H1 (cell line): ENCODE measurements around the gene EGFR. TPM values are rescaled to one million over a fixed set of nuclear protein-coding genes. Genes with fewer than 3 reads are reported as not detected.

Source experiments
- CTCF ChIA-PET: fragments of 300-600 bp; sonication (Branson Sonifier 250); formaldehyde crosslinking; loops from one replicate; lab custom pipeline; 2021; ENCODE audit not compliant: partially characterized antibody; lab: Charles Lee
- POLR2A ChIA-PET: fragments of 300-600 bp; sonication (Branson Sonifier 250); formaldehyde crosslinking; loops from one replicate; lab custom pipeline; 2021; ENCODE audit warnings: inconsistent platforms; ENCODE audit not compliant: partially characterized antibody; lab: Charles Lee
- DNase-seq, 2 experiments: peaks; one replicate each; pipeline versions ENCODE4 v3.0.0 to v3.0.0-alpha.2; 2010 to 2022; ENCODE audit warnings: low spot score in 2 of 2, low read depth in 1 of 2, mixed read lengths in 1 of 2
- FAIRE-seq: peaks from 2 replicates; lab custom pipeline; 2011; peaks lifted over from hg19 to GRCh38; lab: Jason Lieb, UNC
- H2AFZ ChIP-seq: 2 replicates; pipeline ENCODE4 v1.8.1; 2012; ENCODE audit warnings: low read length, inconsistent platforms
- H2AK5ac ChIP-seq: 2 replicates; pipeline ENCODE4 v1.6.1; 2013; ENCODE audit warnings: low read depth, low read length
- H2BK120ac ChIP-seq: replicated peaks from 2 replicates; pipeline ENCODE3; 2013; ENCODE audit warnings: low read depth, low read length, inconsistent platforms
- H2BK12ac ChIP-seq: 2 replicates; pipeline ENCODE4 v1.6.1; 2013; ENCODE audit warnings: low read depth, low read length
- H2BK15ac ChIP-seq: 2 replicates; pipeline ENCODE4 v1.6.1; 2013; ENCODE audit warnings: low read length
- H2BK20ac ChIP-seq: 2 replicates; pipeline ENCODE4 v1.6.1; 2013; ENCODE audit warnings: low read length
- H2BK5ac ChIP-seq: 2 replicates; pipeline ENCODE4 v1.6.1; 2013; ENCODE audit warnings: low read depth, low read length
- H3K14ac ChIP-seq: 2 replicates; pipeline ENCODE4 v1.6.1; 2013; ENCODE audit warnings: inconsistent platforms; ENCODE audit not compliant: insufficient read length
- H3K18ac ChIP-seq: 2 replicates; pipeline ENCODE4 v1.6.1; 2013; ENCODE audit warnings: low read length; ENCODE audit errors: extremely low read depth
- H3K23ac ChIP-seq: 2 replicates; pipeline ENCODE4 v1.6.1; 2013; ENCODE audit warnings: inconsistent platforms; ENCODE audit not compliant: insufficient read length
- H3K23me2 ChIP-seq: 2 replicates; pipeline ENCODE4 v1.6.1; 2013; ENCODE audit warnings: low read depth, low read length
- H3K27ac ChIP-seq: 2 replicates; pipeline ENCODE4 v1.6.1; 2011; ENCODE audit warnings: low read depth, low read length, inconsistent platforms
- H3K27me3 ChIP-seq, 4 experiments: replicated peaks in 1 of 4; 1 replicate in 1 of 4; 2 replicates in 3 of 4; pipeline versions ENCODE4 v1.6.1 to v1.8.1; 2011 to 2013; ENCODE audit warnings: low read length in 3 of 4, mild to moderate bottlenecking in 3 of 4, inconsistent platforms in 2 of 4, mixed read lengths in 2 of 4, moderate library complexity in 1 of 4; ENCODE audit not compliant: control insufficient read depth in 3 of 4, insufficient read depth in 3 of 4; ENCODE audit errors: extremely low read depth in 1 of 4
- H3K36me3 ChIP-seq, 4 experiments: 2 replicates each; pipeline versions ENCODE4 v1.6.1 to v1.8.1; 2011 to 2013; ENCODE audit warnings: mild to moderate bottlenecking in 4 of 4, low read length in 3 of 4, moderate library complexity in 2 of 4, control low read depth in 1 of 4, inconsistent platforms in 1 of 4; ENCODE audit not compliant: insufficient read depth in 4 of 4, control insufficient read depth in 2 of 4
- H3K4ac ChIP-seq: replicated peaks from 2 replicates; pipeline ENCODE3; 2013; ENCODE audit warnings: low read length, low read depth, mixed read lengths, inconsistent platforms; ENCODE audit not compliant: insufficient read length
- H3K4me1 ChIP-seq, 4 experiments: replicated peaks in 1 of 4; 1 replicate in 1 of 4; 2 replicates in 3 of 4; pipeline versions ENCODE4 v1.6.1 to v1.8.1; 2011 to 2013; ENCODE audit warnings: low read length in 3 of 4, inconsistent platforms in 2 of 4, mixed read lengths in 1 of 4; ENCODE audit not compliant: insufficient read depth in 4 of 4, control insufficient read depth in 3 of 4
- H3K4me2 ChIP-seq, 2 experiments: 2 replicates each; pipeline versions ENCODE4 v1.6.1 to v1.8.1; 2011 to 2013; ENCODE audit warnings: low read depth in 2 of 2, low read length in 2 of 2, control low read depth in 1 of 2, inconsistent platforms in 1 of 2, mild to moderate bottlenecking in 1 of 2; ENCODE audit not compliant: insufficient read depth in 1 of 2
- H3K4me3 ChIP-seq, 4 experiments: fragments of 200-600, 300-600 bp in 1 of 4; sonication (generic), shearing (Covaris generic), sonication (Bioruptor Twin) in 1 of 4; 2 replicates each; pipeline versions ENCODE4 v1.5.1 to v1.8.1; 2011 to 2016; ENCODE audit warnings: low read length in 4 of 4, low read depth in 3 of 4, control low read depth in 2 of 4, inconsistent platforms in 2 of 4, mild to moderate bottlenecking in 2 of 4, mixed read lengths in 1 of 4, moderate library complexity in 1 of 4; ENCODE audit not compliant: insufficient read depth in 2 of 4; ENCODE audit errors: extremely low read depth in 1 of 4
- H3K56ac ChIP-seq: replicated peaks from 2 replicates; pipeline ENCODE3; 2013; ENCODE audit warnings: low read depth, mild to moderate bottlenecking, mixed read lengths, low read length, inconsistent platforms; ENCODE audit not compliant: insufficient read length
- H3K79me1 ChIP-seq: 2 replicates; pipeline ENCODE4 v1.6.1; 2013; ENCODE audit warnings: low read depth, low read length, control low read depth
- H3K79me2 ChIP-seq, 2 experiments: 2 replicates each; pipeline versions ENCODE4 v1.6.1 to v1.8.1; 2012 to 2013; ENCODE audit warnings: low read length in 2 of 2, mild to moderate bottlenecking in 2 of 2, inconsistent platforms in 1 of 2; ENCODE audit not compliant: insufficient read depth in 2 of 2, control insufficient read depth in 1 of 2
- H3K9ac ChIP-seq, 4 experiments: replicated peaks in 1 of 4; 1 replicate in 1 of 4; 2 replicates in 3 of 4; pipeline versions ENCODE4 v1.6.1 to v1.8.1; 2011 to 2013; ENCODE audit warnings: low read depth in 3 of 4, low read length in 3 of 4, control low read depth in 2 of 4, mild to moderate bottlenecking in 2 of 4, moderate library complexity in 2 of 4, inconsistent platforms in 1 of 4; ENCODE audit errors: extremely low read depth in 1 of 4
- H3K9me3 ChIP-seq, 2 experiments: 2 replicates each; pipeline versions ENCODE4 v1.6.1 to v1.8.1; 2012 to 2013; ENCODE audit warnings: mild to moderate bottlenecking in 2 of 2, moderate library complexity in 2 of 2, control low read depth in 1 of 2, inconsistent platforms in 1 of 2, low read depth in 1 of 2, low read length in 1 of 2, mixed read lengths in 1 of 2; ENCODE audit not compliant: insufficient read depth in 2 of 2
- H4K20me1 ChIP-seq, 2 experiments: replicated peaks in 1 of 2; 2 replicates each; pipeline versions ENCODE3 to v1.8.1; 2011 to 2013; ENCODE audit warnings: inconsistent platforms in 2 of 2, low read length in 2 of 2, mild to moderate bottlenecking in 1 of 2; ENCODE audit not compliant: insufficient read depth in 2 of 2, control insufficient read depth in 1 of 2
- H4K5ac ChIP-seq: 2 replicates; pipeline ENCODE4 v1.6.1; 2013; ENCODE audit warnings: low read length, low read depth, mixed read lengths, inconsistent platforms; ENCODE audit not compliant: insufficient read length
- H4K8ac ChIP-seq: 2 replicates; pipeline ENCODE4 v1.8.0; 2013; ENCODE audit warnings: mild to moderate bottlenecking, moderate library complexity, low read length, inconsistent platforms; ENCODE audit not compliant: insufficient read depth; ENCODE audit errors: extremely low read depth
- H4K91ac ChIP-seq: replicated peaks from 2 replicates; pipeline ENCODE3; 2013; ENCODE audit warnings: low read length, mixed read lengths, inconsistent platforms; ENCODE audit not compliant: insufficient read length
- ATF2 ChIP-seq: IDR thresholded peaks from 2 replicates; pipeline ENCODE4 v1.6.1; 2012; ENCODE audit warnings: low read length, inconsistent platforms
- CTCF ChIP-seq, 3 experiments: IDR thresholded peaks; 1 replicate in 2 of 3; 2 replicates in 1 of 3; pipeline versions ENCODE4 v1.5.1 to v1.6.1; 2011; ENCODE audit warnings: low read length in 3 of 3, mild to moderate bottlenecking in 3 of 3, inconsistent platforms in 2 of 3, low read depth in 1 of 3, moderate library complexity in 1 of 3; ENCODE audit not compliant: insufficient read depth in 1 of 3; ENCODE audit errors: control extremely low read depth in 1 of 3
- YY1 ChIP-seq: IDR thresholded peaks from 2 replicates; pipeline ENCODE4 v1.6.1; 2011; ENCODE audit warnings: low read depth, mild to moderate bottlenecking, low read length
- WGBS, 2 experiments: shearing (Covaris generic) in 1 of 2; methylation state at CpG; one replicate each; pipeline versions ENCODE4 v1.1.6 to v1.1.7; 2013 to 2015; ENCODE audit warnings: low lambda C conversion rate in 2 of 2, mixed read lengths in 2 of 2, inconsistent platforms in 1 of 2, low coverage in 1 of 2, missing lambda C conversion rate in 1 of 2; ENCODE audit not compliant: insufficient replicate concordance in 2 of 2, insufficient coverage in 1 of 2, insufficient read length in 1 of 2; ENCODE audit errors: extremely low coverage in 1 of 2, missing lambda C conversion rate in 1 of 2; 5-methylcytosine and 5-hydroxymethylcytosine counted together
- polyA plus RNA-seq, 7 experiments: library from polyadenylated mRNA; depleted of rRNA in 3 of 7; stranded (reverse) in 5 of 7; unstranded in 2 of 7; fragments of >200 nt in 5 of 7; fragments of 200-250 nt in 2 of 7; gene quantifications; 1 replicate in 5 of 7; 2 replicates in 1 of 7; 4 replicates in 1 of 7; pipeline versions ENCODE4 v1.2.1 to v1.2.3, GENCODE V29; 2011 to 2013; ENCODE audit warnings: missing spikeins in 2 of 7, mixed read lengths in 2 of 7
- total RNA-seq: library from RNA; stranded (reverse); fragmentation: NEBNext Ultra II Directional; extraction: Animal tissue kit (Norgen Biotek cat#: 25700); gene quantifications from 2 replicates; pipeline ENCODE4 v1.2.1, GENCODE V29; 2021

Gene EGFR
- total and polyA plus RNA-seq, 2 of the 8 experiments (the other 6 are each of a cell fraction or from before 2014, with no cell fraction given): 1.9 to 5.8 TPM

GRCh38 chr7:55185321-55185802 lies 166.5 kb downstream of the EGFR start:
- H3K9me3 ChIP-seq: no peaks in the 10 kb centered on the region
- peak in 1 of 2 experiments; percentile 28 for DNase-seq
- no peaks in the 10 kb centered on the region for H4K20me1 ChIP-seq
- H3K23me2 ChIP-seq: no peaks in the 10 kb centered on the region
- no peaks in the 10 kb centered on the region; a peak in 2 of 7 replicates for H3K27me3 ChIP-seq
- no peak overlapping the region for H3K4me3 ChIP-seq
- H3K36me3 ChIP-seq: no peaks in the 10 kb centered on the region
- H3K27ac ChIP-seq: no peak overlapping the region
- 86% methylated on average over 8 of the region's 8 CpGs; no CpG with 5 or more reads in 1 of the 2 experiments for WGBS, 2 experiments
- no peak overlapping the region for H2AFZ ChIP-seq
- no peak overlapping the region for H2AK5ac ChIP-seq
- no peak overlapping the region for H3K4me2 ChIP-seq
- H2BK20ac ChIP-seq: no peak overlapping the region
- no peak overlapping the region for H3K14ac ChIP-seq
- no peaks in the 10 kb centered on the region for H3K79me2 ChIP-seq
- TF ChIP-seq CTCF (IDR thresholded peaks at IDR 0.05; ENCODE audit: control extremely low read depth in 1 of 3, insufficient read depth in 1 of 3, low read depth in 1 of 3, low read length in 3 of 3) (no peak), ATF2 (no peak), YY1 (no peak)
- no peak overlapping the region for H4K91ac ChIP-seq
- no peak overlapping the region for H2BK5ac ChIP-seq
- CTCF ChIA-PET: interaction anchor here (1.2 to 1.3 kb wide), 2 partner anchors 56 to 70 kb away, joined by 3 read pairs; no protein-coding TSS in a partner anchor
- no peak overlapping the region for H3K56ac ChIP-seq
- no peak overlapping the region for H2BK12ac ChIP-seq
- H4K8ac ChIP-seq: no peak overlapping the region
- peaks cover 12 to 18% (median 15%) of the 10 kb centered on the region in 4 experiments for H3K4me1 ChIP-seq
- H2BK120ac ChIP-seq: no peak overlapping the region
- H3K18ac ChIP-seq: no peak overlapping the region
- H3K23ac ChIP-seq: no peak overlapping the region
- H3K4ac ChIP-seq: no peak overlapping the region
- H4K5ac ChIP-seq: no peak overlapping the region
- 0 out of 2 replicates have a peak overlapping the region, but pooled peaks have one; percentile 34 for H2BK15ac ChIP-seq
- H3K79me1 ChIP-seq: no peaks in the 10 kb centered on the region
- POLR2A ChIA-PET: no interaction called here
- no peak for FAIRE-seq
- no peak overlapping the region for H3K9ac ChIP-seq
